ENCODE measurements around the gene DCN.

The DCN gene

DNA sequence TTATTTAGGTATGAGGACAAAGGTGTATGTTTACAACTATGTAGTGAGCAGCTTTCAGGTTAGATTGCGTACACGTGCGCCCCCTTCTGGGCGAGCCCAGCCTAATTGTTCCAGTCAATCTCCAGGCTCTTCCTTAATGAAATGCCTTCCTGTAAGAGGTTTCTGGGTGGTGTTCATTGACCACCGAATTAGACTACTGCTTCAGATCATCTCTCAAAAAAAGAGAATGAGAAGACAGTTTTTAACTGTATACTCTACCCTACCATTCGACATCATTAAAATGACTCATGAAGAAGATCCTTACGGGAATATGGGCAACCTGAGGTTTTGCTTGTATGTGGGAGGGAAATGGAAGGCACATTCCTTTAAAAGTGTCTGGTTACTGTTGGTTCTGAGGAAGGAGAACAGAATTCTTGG lies 73.5 kb downstream of the DCN start:
- peak; percentile 70 for TF ChIP-seq CTCF (IDR thresholded peaks at IDR 0.05; ENCODE audit: low read length, missing control alignments)
- DNase-seq (ENCODE audit: low read depth) = peak; percentile 77
- peak overlapping the region; percentile 55 for H3K4me3 ChIP-seq (replicated peaks; ENCODE audit: low read depth, low read length)

DNA sequence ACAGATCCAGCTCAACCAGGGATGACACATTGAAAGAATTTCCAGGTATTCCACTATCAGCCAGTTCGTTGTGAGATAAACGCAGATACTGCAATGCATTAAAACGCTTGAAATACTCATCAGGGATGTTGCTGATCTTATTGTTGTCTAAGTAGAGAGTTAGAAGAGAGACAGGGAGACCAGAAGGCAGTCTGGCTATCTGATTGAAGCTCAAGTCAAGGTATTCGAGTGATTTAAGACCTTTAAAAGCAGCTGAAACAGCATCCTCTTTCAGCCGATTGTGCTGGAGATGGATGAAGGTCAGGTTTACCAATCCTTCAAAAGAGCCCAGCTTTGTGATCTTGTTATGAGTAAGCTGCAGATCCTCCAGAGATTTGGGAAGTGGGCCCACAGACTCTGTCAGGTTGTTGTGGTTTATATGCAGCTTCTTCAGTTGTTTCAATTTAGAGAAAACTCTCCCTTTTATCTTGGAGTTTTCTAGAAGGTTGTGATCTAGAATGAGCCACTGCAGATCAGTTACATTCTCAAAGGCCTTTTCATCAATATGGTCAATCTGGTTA lies 74.3 kb downstream of the DCN start:
- TF ChIP-seq CTCF (IDR thresholded peaks at IDR 0.05; ENCODE audit: low read length, missing control alignments) = no peak
- no peak for DNase-seq (ENCODE audit: low read depth)

DNA sequence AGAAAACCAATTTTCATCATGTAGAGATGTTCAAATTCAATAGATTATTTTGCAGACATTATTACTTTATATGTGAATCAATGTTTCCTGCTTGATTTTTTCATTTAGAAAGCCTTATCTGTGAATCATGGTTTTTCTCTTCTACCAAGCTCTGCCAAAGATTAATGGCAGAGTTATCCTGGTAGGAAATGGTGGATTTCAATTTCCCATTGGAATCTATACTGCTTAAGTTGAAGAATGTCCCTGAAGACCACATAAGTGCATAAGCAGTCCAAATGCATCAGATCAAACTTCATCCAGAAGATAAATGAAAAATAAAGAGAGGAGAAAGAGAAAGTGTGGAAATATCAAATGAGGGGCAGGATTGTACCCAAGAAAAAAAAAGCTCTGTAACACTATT lies 76.3 kb downstream of the DCN start:
- no peak for DNase-seq (ENCODE audit: low read depth)
- no peak overlapping the region for H3K4me3 ChIP-seq (replicated peaks; ENCODE audit: low read depth, low read length)
- no peak for TF ChIP-seq CTCF (IDR thresholded peaks at IDR 0.05; ENCODE audit: low read length, missing control alignments)

More for the DNA sequence above, 74.3 kb downstream of the DCN start:
- H3K4me3 ChIP-seq (replicated peaks; ENCODE audit: low read depth, low read length) = peak overlapping the region; percentile 0

DNA sequence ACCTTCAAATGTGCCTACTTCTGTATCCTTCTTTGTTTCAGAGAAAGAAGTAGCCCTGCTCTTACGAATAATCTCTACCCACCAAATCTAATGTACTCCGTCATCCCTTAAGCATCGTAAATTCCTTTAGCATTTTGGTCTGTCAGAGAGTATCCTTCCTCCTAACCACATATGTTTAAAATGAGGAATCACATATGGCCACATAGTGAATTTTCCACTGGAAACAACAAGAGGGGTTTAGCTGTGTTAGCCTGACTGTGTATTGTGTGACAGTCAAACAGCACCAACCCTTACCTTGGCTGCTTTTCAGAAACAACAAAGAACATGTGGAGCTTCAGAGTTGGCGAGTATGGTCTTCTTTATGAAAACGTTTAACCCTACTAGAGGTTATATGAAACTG lies 76.8 kb downstream of the DCN start:
- H3K4me3 ChIP-seq (replicated peaks; ENCODE audit: low read depth, low read length) = no peak overlapping the region
- no peak for DNase-seq (ENCODE audit: low read depth)
- TF ChIP-seq CTCF (IDR thresholded peaks at IDR 0.05; ENCODE audit: low read length, missing control alignments) = no peak

DNA sequence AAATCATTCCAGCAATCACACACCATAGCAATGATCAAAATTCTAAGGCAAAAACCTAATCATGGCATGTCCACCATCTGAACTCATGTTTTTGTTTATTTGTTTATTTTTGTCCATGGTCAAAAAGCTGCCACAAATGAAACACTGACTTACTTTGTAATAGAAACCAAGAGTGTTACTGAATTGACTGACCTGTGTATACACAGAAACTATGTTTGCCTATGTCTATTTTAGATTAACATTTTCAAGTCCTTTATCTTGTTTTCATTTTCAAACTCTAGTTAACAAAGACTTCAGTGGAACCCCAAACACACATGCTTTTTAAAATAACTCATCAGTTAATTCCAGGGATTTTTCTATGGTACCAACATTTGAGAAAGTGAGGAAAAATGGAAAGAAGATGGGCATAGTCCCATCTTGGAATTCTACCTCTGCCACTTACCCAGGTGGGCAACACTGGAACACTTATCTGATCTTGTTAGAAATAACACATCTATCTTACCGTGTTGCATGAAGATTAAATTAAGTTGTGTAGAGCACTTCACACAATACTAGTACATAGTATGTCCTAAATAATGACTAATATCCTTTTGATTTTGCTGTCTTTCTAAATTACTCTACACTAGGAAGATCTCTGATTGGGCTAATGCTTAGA lies 77.7 kb downstream of the DCN start:
- DNase-seq (ENCODE audit: low read depth) = no peak
- no peak for TF ChIP-seq CTCF (IDR thresholded peaks at IDR 0.05; ENCODE audit: low read length, missing control alignments)

DNA sequence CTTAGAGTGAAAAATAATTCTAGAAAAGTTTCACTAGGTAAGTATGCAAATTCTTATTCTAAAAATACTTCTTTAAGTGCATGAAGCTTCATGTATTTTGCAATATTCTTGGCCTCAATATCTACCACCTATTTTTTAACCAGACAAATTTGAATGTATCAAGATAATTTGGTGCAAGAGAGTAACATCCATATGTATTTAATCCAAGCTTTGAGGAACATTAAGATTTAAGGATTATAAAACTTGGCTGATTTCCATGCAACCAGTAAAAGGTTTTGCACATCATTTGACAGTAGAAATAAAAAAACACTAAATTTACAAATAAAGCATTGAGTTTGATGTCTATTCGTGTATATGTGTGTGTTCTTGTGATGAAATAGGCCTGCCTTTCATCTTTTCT lies 79.0 kb downstream of the DCN start:
- H3K4me3 ChIP-seq (replicated peaks; ENCODE audit: low read depth, low read length) = no peak overlapping the region
- no peak for TF ChIP-seq CTCF (IDR thresholded peaks at IDR 0.05; ENCODE audit: low read length, missing control alignments)
- DNase-seq (ENCODE audit: low read depth) = no peak

More for the DNA sequence above, 77.7 kb downstream of the DCN start:
- no peak overlapping the region for H3K4me3 ChIP-seq (replicated peaks; ENCODE audit: low read depth, low read length)

- no peak overlapping the region for H3K4me3 ChIP-seq (replicated peaks; ENCODE audit: low read depth, low read length)
- no peak for TF ChIP-seq CTCF (IDR thresholded peaks at IDR 0.05; ENCODE audit: low read length, missing control alignments)
- DNase-seq (ENCODE audit: low read depth) = no peak
These were observed 79.5 kb downstream of the DCN start for GRCh38 chr12:91103101-91103500.
